ENCODE results near the gene C2orf78. TPM values are rescaled to one million over a fixed set of nuclear protein-coding genes. Genes with fewer than 3 reads are reported as not detected.
"Not testable (repeated sequence)": the region's sequence is repeated elsewhere in the genome, so short reads cannot be mapped to it uniquely, and the experiment has no call there.

Gene C2orf78
- total RNA-seq, 1 donor from 2014 or later: not detected

DNA sequence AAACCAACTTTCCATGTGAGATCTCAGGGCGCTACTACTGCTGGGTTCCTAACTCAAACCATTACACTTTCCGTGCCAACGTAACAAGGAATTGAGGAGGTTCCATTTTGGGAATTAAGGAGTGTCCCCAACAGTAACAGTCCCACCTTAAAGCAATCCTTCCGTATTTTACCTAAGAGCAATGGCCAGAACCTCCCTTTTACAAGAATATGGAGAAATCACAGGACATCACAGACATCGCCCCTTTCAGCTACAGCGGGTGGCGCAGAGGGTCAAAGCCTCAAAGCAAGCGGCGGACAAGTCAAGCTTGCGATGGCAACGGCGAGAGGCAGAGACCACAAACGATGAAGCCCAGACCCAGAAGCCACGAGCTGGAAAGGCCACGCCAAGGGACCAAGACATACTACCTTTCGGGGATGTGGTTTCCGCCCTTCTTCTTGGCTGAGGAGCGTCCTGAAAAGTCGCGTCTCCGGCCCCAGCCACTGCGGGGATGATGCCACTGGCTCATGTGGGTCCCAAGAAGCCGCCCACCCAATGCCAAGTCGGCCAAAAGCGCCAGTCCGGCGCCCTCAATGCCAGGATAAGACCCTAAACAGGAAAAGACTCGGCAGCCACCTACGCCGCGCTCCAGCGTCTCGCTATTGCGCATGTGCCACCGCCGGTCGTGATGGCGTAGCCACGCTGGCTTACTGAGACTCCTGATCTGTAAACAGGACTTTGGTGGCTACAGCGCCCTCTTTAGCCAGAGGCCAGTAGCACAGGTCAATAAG, 4.3 kb upstream of the C2orf78 start, which contains the start of gene DUSP11:
DUSP11 (minus strand) TSS at position 637 of the 770 bp plus-strand sequence; CDS start at position 508, 129 bp downstream.
- DNase-seq (ENCODE audit: low read depth in 2 of 2): peak; percentile 89 to 94

DNA sequence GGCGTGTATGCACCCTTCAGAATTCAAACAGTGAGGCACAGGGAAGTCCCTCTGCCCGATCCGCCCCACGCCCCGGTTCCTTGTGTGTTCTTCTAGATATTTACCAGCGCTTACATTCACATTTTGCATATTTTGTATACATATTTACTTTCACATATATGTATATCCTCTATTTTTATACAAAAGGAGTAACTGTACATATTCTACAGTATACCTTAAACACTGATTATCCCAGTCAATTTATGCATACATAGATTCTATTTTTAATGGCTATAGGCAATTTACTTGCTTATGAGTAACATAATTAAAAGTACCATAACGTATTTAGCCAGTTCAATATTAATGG, 3.8 kb upstream of the C2orf78 start:
- DNase-seq (ENCODE audit: low read depth in 2 of 2): no peak

DNA sequence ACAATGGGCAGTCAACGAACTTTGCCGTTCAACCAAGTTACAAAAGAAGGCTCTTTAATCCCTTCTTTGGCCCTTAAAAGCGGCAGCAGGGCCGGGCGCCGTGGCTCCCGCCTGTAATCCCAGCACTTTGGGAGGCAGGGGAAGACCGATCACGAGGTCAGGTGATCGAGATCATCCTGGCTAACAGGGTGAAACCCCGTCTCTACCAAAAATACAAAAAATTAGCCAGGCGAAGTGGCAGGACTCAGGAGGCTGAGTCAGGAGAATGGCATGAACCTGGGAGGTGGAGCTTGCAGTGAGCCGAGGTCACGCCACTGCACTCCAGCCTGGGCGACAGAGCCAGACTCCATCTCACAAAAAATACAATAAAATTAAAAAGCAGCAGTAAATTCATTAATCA, 581 bp upstream of the C2orf78 start:
- DNase-seq (ENCODE audit: low read depth in 2 of 2): not testable (repeated sequence)

DNA sequence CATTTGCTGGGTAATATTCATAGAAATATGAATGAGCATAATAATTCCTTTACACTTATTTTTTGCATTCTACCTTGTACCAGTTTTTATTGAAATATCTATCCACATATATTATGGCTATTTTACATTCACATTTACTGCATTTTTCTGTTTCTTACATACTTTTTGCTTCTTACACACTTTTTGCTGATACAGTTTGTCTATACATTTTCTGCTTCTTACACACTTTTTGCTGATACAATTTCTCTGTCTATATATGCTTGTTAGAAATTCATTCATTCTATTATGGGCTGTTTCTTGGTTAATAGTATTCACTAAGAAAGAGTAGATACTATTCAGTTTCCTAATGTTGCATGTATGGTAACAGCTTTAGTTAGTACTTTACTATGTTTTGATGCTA, 27.9 kb downstream of the C2orf78 start:
- no peak for DNase-seq (ENCODE audit: low read depth in 2 of 2)

DNA sequence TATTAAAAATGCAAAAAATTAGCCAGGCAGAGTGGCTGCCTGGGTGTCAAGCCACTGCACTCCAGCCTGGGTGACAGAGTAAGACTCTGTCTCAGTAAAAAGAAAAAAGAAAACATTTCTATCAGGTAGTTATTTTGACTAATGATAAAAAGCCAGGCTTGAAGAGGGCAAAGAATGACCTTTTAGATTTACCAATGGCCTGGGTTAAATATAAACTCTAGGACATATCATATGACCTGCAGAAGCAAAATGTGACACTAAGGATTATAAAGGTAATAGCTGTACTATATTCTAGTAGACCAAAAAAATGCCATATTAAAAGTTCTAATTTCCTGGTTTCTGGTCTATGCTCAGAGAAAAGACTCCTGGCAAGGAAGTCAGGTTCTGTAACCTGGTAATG, 28.7 kb downstream of the C2orf78 start:
- DNase-seq (ENCODE audit: low read depth in 2 of 2): no peak

DNA sequence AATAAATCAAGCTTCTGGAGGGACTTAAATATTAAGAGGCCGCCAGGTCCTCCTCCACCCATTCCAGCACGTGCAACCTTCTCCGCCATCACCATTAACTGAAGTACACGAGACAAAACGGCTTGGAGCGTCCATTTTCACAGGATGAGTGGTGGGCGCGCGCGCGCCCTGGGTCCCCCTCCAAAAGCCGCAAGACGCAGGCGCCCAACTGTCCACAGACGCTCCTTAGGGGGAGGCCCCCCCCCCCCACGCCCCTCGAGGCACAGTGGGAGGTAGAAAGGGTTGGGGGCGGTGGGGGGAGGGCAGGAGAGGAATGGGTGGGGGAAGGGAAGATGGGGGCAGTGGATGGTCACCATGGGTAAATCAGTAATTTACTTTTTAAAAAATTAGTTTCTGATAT, 34.3 kb downstream of the C2orf78 start:
- no peak for DNase-seq (ENCODE audit: low read depth in 2 of 2)

DNA sequence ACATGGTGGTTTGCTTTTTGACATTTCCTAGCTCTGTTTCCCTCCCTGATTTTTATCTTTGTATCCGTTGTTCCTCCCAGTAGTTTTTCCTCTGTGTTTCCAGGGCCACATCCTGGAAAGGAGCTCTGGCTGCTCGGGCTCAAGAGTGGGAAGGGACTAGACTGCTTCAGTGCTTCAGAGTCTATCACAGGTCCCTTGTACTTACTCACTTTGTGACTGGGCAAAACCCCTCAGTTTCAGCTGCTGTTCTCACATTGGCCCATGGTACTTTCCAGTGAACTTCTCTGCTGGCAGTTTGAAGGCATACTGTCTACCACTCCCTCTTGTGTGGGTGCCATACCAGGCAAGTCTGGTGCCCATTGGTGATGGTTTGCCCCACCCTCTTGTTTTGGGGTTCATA, 37.2 kb downstream of the C2orf78 start:
- no peak for DNase-seq (ENCODE audit: low read depth in 2 of 2)

DNA sequence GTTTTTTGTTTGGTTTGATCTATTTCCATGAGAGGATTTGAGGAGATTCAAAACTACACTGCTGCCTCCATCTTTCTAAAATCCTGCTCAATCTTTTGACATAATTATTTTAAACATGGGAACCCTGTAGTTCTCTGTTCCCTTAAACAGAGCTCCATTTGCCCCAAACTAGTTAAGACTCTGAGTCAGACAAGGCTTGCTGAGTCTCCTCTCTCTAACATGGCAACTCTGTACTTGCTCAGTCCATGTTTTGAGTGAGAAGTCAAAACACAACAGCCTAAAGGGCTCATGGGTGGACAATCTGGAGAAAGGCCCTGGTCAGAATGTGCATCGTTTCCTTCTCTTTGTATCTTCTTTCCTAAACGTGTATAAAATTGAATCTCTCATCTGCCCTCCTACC, 37.7 kb downstream of the C2orf78 start:
- no peak for DNase-seq (ENCODE audit: low read depth in 2 of 2)

DNA sequence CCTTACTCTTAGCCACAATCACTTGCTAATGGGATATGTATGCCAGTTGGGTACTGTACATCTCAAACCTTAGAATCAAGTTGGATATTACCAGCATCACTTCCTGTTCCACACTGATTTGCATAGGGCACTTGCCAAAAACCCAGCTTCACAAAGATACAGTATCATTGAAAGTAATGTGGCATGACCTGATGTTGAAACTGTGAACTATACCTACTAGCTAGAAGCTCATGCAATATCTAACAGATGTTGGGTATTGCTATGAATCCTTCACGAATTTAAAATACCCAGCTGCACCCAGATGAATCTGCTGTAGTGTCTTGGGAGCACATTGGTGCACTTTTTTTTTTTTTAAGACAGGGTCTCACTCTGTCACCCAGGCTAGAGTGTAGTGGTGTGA, 38.3 kb downstream of the C2orf78 start:
- DNase-seq (ENCODE audit: low read depth in 2 of 2): no peak

DNA sequence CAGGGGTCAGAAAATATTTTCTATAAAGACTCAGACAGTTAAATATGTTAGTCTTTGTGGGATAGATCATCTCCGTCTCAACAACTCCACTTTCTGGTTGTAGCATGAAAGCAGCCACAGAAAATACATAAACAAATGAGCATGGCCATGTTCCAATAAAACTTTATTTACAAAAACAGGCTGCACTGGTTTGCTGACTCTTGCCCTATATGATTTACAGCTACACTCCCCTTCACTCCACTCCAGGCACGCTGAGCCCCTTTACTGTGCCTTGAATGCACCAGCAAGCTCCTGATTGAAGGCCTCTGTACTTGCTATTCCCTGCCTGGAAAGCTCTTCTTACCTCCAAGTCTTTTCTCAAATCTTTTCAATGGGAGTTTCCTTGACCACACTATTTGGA, 39.0 kb downstream of the C2orf78 start:
- no peak for DNase-seq (ENCODE audit: low read depth in 2 of 2)

DNA sequence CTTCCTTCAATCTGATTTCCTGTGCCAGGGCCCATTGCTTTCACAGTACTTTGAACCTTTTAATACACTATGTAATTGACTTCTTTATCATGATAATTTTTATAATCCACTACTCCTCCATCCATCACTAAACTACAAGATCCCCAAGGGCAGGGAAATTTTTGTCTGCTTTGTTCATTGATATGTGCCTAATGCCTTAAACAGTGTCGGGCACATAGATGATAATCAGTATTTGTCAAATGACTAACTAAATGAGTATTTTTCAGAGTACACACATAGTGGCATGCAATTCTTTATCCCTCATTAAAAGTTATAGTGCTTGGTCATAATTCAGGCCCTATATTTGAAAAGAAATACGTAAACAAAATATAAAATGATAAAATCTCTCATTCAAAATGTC, 39.4 kb downstream of the C2orf78 start:
- DNase-seq (ENCODE audit: low read depth in 2 of 2): no peak

DNA sequence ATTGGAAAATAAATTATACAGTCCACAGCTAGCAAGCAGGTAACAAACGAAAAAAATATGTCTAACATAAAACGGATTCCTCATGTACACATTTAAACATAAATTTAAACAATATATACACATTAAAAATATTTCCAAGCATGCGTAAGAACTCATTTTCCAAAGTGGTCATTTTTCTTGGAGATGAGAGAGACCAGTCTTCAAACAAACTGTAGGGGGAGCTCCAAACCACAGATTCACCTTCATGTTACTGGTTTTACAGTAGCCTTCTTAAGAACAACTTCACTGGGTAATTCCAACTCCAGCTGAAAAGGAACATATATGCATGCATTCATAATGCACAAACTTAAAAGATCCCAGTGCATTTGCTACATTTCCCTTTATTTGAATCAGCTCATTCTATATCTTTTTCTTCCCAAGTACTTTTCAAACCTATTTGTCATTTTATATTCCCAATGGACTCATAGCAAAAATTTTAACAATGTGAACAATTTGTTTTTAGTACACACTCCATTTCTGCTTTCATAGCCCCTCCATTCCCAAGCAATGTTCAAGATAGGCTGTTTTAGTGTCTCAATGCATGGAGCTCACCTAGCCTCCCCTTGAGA, 40.0 kb downstream of the C2orf78 start:
- DNase-seq (ENCODE audit: low read depth in 2 of 2): peak; percentile 68 to 87

DNA sequence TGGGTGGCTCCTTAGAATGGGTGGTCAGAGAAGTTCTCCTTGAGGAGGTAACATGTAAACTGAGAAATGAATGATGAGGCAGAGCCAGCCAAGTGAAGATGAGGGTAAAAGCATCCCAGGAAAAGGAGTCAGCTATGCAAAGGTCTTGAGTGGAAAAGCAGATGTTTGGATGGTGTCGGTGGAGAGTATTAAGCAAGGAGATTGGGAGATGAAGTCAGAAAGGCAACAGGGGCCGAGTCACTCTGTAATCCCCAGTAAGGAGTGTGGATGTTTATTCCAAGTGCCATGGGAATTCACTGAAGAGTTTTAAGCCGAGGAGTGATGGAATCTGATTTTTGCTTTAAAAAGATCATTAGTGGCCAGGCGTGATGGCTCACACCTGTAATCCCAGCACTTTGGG, 41.4 kb downstream of the C2orf78 start:
- DNase-seq (ENCODE audit: low read depth in 2 of 2): no peak

DNA sequence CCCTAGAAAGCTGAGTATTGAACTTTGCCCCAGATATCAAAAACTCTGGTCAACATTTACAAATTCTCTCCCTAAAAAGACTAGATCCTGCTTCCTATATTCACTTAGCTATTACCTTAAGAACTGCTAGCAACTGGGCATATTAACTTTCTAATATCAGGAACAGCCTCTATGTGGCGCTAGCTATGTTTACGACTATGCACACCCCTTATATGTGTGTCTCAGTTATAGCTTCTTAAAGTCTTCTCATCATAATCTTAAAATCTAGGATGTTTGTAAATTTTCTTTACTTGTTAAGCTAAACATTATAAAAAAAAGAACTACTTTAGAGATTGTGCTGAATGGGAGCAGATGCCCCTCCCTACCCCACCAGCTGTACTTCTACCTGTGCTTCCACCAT, 43.0 kb downstream of the C2orf78 start:
- DNase-seq (ENCODE audit: low read depth in 2 of 2): peak in 1 of 2 donors; percentile 47

DNA sequence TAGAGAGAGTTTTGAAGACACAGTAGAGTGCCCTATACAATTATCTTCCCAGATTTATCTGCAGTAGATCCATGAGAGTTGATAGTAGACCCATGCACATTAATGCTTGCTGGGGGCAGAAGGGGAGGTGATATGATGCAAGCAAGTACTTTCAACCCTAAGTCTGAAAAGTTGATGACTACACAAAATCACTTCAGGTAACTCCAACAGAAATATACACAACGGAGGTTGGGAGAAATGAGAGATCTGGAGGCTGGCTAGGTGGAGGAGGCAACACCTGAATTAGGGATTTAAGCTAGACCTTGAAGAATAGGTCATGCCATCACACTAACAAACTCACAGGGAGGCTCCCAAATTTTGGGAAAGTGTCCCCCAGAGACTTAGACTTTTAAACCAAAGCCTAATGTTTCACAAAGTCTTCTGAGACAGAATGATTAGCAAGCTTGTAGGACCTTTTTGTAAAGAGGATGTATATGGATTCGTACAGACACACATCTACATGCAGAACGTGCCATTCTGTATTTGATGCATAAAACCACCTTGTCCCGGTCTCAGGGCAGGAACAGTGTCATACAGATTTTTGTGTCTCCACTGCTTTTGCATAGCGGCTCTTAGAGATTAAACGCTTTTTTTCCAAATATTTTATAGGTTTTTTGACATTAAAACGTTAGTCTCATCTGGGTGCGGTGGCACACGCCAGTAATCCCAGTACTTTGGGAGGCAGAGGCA, 43.8 kb downstream of the C2orf78 start:
- no peak for DNase-seq (ENCODE audit: low read depth in 2 of 2)

DNA sequence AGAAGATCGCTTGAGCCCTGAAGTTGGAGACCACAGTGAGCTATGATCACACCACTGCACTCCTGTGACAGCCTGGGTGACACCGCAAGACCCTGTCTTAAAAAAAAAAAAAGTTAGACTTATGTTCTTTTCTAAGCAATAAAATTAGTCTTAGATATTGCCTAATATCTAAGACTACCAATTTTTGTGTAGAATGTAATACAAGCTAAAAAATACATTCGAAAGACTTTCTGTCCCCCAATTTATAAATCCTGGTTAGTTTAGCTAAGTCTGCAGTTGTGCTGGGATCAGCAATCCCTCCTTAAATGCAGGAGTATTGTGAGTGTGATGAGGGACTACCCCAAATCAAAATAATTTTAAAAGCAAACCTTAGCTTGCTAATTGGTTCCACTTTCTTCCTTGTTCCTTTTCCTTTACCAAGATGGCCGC, 44.4 kb downstream of the C2orf78 start:
- no peak for DNase-seq (ENCODE audit: low read depth in 2 of 2)

DNA sequence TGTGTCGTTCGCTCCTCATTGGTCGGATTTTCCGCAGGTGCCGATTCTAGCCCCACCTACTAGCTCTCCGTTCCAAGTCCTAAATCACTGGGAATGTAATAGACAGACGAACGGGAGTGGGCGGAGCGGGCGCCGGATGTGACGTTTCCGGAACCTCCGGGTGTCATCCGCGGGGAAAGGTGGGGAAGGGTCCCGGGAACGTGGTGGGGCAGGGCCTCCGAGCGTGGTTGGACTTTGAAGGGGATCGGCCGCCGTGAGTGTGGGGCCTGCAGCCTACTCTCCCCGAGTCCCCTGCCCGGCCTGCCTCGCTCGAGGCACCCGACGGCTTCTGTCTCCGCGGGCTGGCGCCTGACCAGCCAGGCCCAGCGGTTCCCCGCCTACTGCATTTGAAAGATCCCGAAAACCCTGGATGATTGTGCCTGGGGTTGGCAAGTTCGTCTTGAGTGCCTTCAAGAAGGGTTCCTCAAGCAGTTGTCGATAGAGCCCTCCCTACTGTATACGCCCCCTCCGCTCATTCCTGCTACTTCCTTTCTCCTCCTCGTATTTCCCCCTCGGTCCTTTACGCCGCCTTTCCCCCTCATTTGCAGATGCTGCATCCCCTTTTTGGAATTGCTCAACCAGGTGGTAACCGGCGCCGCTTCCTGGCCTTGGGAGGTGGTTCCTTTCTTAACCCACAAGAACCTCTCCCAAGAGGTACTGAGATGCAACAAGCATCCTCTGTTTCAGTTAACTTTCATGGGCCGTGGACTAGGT, 45.0 kb downstream of the C2orf78 start, which contains the start of gene STAMBP:
STAMBP (plus strand) TSS at position 144 of the 753 bp plus-strand sequence. CDS start 1,896 bp downstream, outside the sequence.
- DNase-seq (ENCODE audit: low read depth in 2 of 2): peak; percentile 96 to 97

DNA sequence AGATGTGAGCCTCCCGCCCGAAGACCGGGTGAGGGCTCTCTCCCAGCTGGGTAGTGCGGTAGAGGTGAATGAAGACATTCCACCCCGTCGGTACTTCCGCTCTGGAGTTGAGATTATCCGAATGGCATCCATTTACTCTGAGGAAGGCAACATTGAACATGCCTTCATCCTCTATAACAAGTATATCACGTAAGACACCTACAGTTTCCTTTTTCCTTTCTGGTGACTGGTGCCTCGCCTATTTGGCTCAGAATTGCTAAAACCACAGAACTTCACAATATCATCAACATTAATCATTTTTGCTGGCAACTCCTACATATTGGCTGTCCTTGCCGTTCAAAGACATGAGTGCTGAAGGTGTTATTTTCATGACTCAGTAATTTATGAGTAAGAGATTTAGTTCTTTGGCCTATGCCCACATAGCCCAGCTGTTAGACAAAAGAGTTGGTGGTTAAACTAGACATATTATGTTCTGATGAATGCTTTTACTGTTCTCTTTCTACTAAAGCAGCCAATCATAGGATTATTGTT, 47.0 kb downstream of the C2orf78 start:
- no peak for DNase-seq (ENCODE audit: low read depth in 2 of 2)

DNA sequence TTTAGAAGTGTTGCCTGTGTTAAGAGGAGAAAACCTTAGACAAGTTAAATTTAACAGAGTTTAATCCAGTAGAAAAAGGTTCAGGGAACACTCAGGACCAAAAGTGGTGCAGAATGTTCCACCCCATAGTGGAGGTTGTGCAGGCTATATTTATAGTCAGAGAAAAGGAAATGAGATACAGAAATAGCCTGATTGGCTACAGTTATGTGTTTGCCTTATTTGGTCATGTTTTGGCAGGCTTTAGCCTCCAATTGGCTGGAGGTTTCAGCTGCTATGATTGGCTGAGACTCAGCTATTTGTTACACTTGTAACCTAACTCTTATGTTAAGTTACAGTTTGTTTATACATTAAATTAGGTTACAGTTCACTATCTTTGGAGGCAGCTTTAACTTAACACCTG, 48.9 kb downstream of the C2orf78 start:
- DNase-seq (ENCODE audit: low read depth in 2 of 2): peak in 1 of 2 donors; percentile 13

DNA sequence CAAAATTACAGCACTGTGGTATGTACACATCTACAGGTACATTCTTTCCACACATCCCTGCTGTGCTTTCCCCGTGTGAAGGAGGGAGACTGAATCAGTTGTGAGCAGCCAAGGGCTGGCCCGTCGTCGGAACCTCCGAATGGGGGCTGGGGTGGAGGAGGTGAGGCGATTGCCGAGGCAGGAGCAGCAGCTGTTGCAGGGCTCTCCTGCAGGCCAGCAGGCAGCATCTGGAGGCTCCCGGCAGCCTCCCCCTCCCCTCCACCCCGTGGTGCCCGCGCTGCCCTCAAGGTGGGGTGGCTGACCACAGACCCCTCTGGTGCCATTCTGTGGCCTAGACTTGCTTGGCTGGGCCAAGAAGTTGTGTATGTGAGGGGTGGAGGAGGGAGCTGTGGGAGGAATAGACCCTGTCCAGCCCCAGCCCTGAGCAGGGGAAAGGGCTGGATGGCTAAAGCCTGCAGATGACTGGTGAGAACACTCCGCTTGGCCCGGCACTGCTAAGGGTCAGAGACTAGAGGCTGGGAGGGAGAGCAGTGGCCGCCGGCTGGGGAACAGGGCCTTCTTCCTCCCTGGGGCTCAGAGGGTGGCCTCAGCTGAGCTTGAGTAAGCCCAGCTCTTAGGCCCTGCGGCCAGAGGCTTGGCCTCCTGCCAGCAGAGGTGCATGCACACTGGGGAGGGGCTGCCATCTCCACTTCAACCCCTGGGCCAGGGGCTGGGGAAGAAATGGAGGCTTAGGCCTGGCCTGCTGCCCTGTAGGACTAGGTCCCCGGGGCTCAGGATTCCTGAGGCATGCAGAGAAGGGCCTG, 52.4 kb downstream of the C2orf78 start:
- no peak for DNase-seq (ENCODE audit: low read depth in 2 of 2)

All from dermis microvascular lymphatic vessel endothelial cell (primary cell).